Adipose tissue (tissue), 3 donors: Measurements from ENCODE around the gene UBE2R2. TPM values are rescaled to one million over a fixed set of nuclear protein-coding genes. Genes with fewer than 3 reads are reported as not detected.

Experiments
- H3K27ac ChIP-seq: one replicate; pipeline ENCODE4 v1.5.1; 2013; ENCODE audit warnings: low read depth, low read length
- WGBS, 3 donors: extraction: QIAGEN DNeasy Blood & Tissue Kit; methylation state at CpG; one replicate each; pipeline ENCODE4 v1.1.7; 2013; 5-methylcytosine and 5-hydroxymethylcytosine counted together
- polyA plus RNA-seq, 3 donors: library from polyadenylated mRNA; stranded (reverse); fragments of 200-250 nt; gene quantifications; one replicate each; pipeline ENCODE4 v1.2.3, GENCODE V29; 2013
- donor health status: healthy with polysubstance abuse.
- donor health status: Bipolar disorder and iron deficiency.
- donor health status: healthy.

Gene UBE2R2
- polyA plus RNA-seq, 3 donors = 21.3 to 24.2 (median 23.3) TPM

- H3K27ac ChIP-seq = no peak overlapping the region
- 66 to 79% (median 74%) methylated on average over 1 of the region's 1 CpG for WGBS, 3 donors
Observed at GRCh38 chr9:33913541-33913940, 96.6 kb downstream of the UBE2R2 start.

- no peak overlapping the region for H3K27ac ChIP-seq
- 88 to 98% (median 98%) methylated on average over 3 of the region's 3 CpGs for WGBS, 3 donors
Observed at GRCh38 chr9:33914887-33915628, 98.1 kb downstream of the UBE2R2 start.

- H3K27ac ChIP-seq = no peak overlapping the region
- 90 to 94% (median 94%) methylated on average over 9 of the region's 9 CpGs for WGBS, 3 donors
Observed at GRCh38 chr9:33917036-33917435, 100.1 kb downstream of the UBE2R2 start.

GRCh38 chr9:33919276-33919897 is 102.4 kb downstream of the UBE2R2 start:
- WGBS, 3 donors = 90 to 97% (median 94%) methylated on average over 6 of the region's 6 CpGs
- no peak overlapping the region for H3K27ac ChIP-seq

GRCh38 chr9:33921967-33922895 is 105.3 kb downstream of the UBE2R2 start:
- WGBS, 3 donors = 86 to 90% (median 88%) methylated on average over 14 of the region's 14 CpGs
- no peak overlapping the region for H3K27ac ChIP-seq

GRCh38 chr9:33923079-33923478 is 106.1 kb downstream of the UBE2R2 start:
- no peak overlapping the region for H3K27ac ChIP-seq
- 73 to 93% (median 93%) methylated on average over 4 of the region's 4 CpGs for whole genome bisulfite sequencing, 3 donors

GRCh38 chr9:33923998-33924701 is 107.2 kb downstream of the UBE2R2 start:
- WGBS, 3 donors = 64 to 86% (median 85%) methylated on average over 14 of the region's 14 CpGs
- H3K27ac ChIP-seq = no peak overlapping the region

GRCh38 chr9:33924978-33925797 is 108.2 kb downstream of the UBE2R2 start:
- H3K27ac ChIP-seq = no peak overlapping the region
- WGBS, 3 donors = 50 to 68% (median 66%) methylated on average over 17 of the region's 17 CpGs

- 89 to 93% (median 91%) methylated on average over 17 of the region's 17 CpGs for WGBS, 3 donors
- no peak overlapping the region for H3K27ac ChIP-seq
Observed at GRCh38 chr9:33926746-33927485, 110.0 kb downstream of the UBE2R2 start.

GRCh38 chr9:33927694-33928093 is 110.7 kb downstream of the UBE2R2 start:
- H3K27ac ChIP-seq = no peak overlapping the region

GRCh38 chr9:33931326-33931725 is 114.4 kb downstream of the UBE2R2 start:
- 79 to 89% (median 83%) methylated on average over 3 of the region's 3 CpGs for WGBS, 3 donors
- H3K27ac ChIP-seq = no peak overlapping the region

More at GRCh38 chr9:33927694-33928093, 110.7 kb downstream of the UBE2R2 start:
- WGBS, 3 donors = 93 to 96% (median 93%) methylated on average over 15 of the region's 15 CpGs

- no peak overlapping the region for H3K27ac ChIP-seq
- WGBS, 3 donors = 78 to 92% (median 91%) methylated on average over 19 to 20 of the region's 20 CpGs
Observed at GRCh38 chr9:33932078-33932807, 115.3 kb downstream of the UBE2R2 start.

GRCh38 chr9:33934188-33934878 is 117.4 kb downstream of the UBE2R2 start:
- 76 to 88% (median 82%) methylated on average over 5 of the region's 5 CpGs for WGBS, 3 donors
- H3K27ac ChIP-seq = no peak overlapping the region

GRCh38 chr9:33939924-33940874 is 123.2 kb downstream of the UBE2R2 start:
- WGBS, 3 donors = 66 to 86% (median 84%) methylated on average over 9 of the region's 9 CpGs
- H3K27ac ChIP-seq = no peak overlapping the region
